HepG2 (cell line): Measurements from ENCODE around the gene TAS1R3. TPM values are rescaled to one million over a fixed set of nuclear protein-coding genes. Genes with fewer than 3 reads are reported as not detected.

Source experiments
- ARHGAP35 ChIP-seq: sonication (generic); formaldehyde crosslinking; IDR thresholded peaks from 2 replicates; pipeline ENCODE4 v1.9.0; 2022; ENCODE audit warnings: mild to moderate bottlenecking, inconsistent platforms, moderate library complexity, missing genetic modification reagents, borderline replicate concordance
- ETV5 ChIP-seq: IDR thresholded peaks from 2 replicates; pipeline ENCODE4 v1.6.1; 2018; ENCODE audit warnings: missing biosample characterization, missing genetic modification reagents, inconsistent platforms, borderline replicate concordance
- JARID2 ChIP-seq: sonication (generic); formaldehyde crosslinking; IDR thresholded peaks from 2 replicates; pipeline ENCODE4 v1.8.1; 2023; ENCODE audit warnings: missing genetic modification reagents, inconsistent platforms; ENCODE audit not compliant: insufficient replicate concordance
- KLF16 ChIP-seq, 2 experiments: sonication (generic) in 1 of 2; formaldehyde crosslinking in 1 of 2; IDR thresholded peaks; 2 replicates each; pipeline versions ENCODE4 v1.6.1 to v1.8.0; 2016 to 2023; ENCODE audit warnings: missing genetic modification reagents in 2 of 2, missing compliant biosample characterization in 1 of 2
- NKX3-1 ChIP-seq: sonication (generic); formaldehyde crosslinking; IDR thresholded peaks from 2 replicates; pipeline ENCODE4 v1.5.0; 2020; ENCODE audit warnings: missing genetic modification reagents
- POGZ ChIP-seq: sonication (generic); formaldehyde crosslinking; IDR thresholded peaks from 2 replicates; pipeline ENCODE4 v1.4.0; 2020; ENCODE audit warnings: mild to moderate bottlenecking, missing genetic modification reagents
- REXO4 ChIP-seq: sonication (generic); formaldehyde crosslinking; IDR thresholded peaks from 2 replicates; pipeline ENCODE4 v1.8.0; 2022; ENCODE audit warnings: missing genetic modification reagents, mild to moderate bottlenecking, borderline replicate concordance
- SNRNP70 ChIP-seq: fragments of 200-400 bp; formaldehyde crosslinking; IDR thresholded peaks from 2 replicates; pipeline ENCODE4 v1.6.1; 2017; ENCODE audit warnings: mild to moderate bottlenecking, low read depth, low read length, moderate library complexity
- TAF15 ChIP-seq: fragments of 200-400 bp; formaldehyde crosslinking; IDR thresholded peaks from one replicate; pipeline ENCODE4 v1.6.1; 2018; ENCODE audit warnings: mild to moderate bottlenecking, low read depth, low read length; ENCODE audit not compliant: poor library complexity, severe bottlenecking
- ZNF777 ChIP-seq: sonication (generic); formaldehyde crosslinking; IDR thresholded peaks from 2 replicates; pipeline ENCODE4 v1.4.0; 2020; ENCODE audit warnings: missing genetic modification reagents
- polyA plus RNA-seq, 8 experiments: library from polyadenylated mRNA; depleted of rRNA in 3 of 8; stranded (reverse) in 7 of 8; unstranded in 1 of 8; fragments of >200 nt; fragmentation: Illumina TruSeq in 4 of 8; extraction: Trizol in 4 of 8; gene quantifications; 2 replicates each; pipeline versions ENCODE4 v1.2.1 to v1.2.3, GENCODE V29; 2011 to 2016; ENCODE audit warnings: low read depth in 4 of 8, missing spikeins in 1 of 8, mixed read lengths in 1 of 8; ENCODE audit not compliant: insufficient read depth in 1 of 8
- total RNA-seq, 5 experiments: library from RNA; depleted of rRNA; stranded (reverse); fragments of >200 nt; fragmentation: Illumina TruSeq; extraction: Trizol; gene quantifications; 2 replicates each; pipeline ENCODE4 v1.2.3, GENCODE V29; 2016; ENCODE audit warnings: low read depth in 1 of 5
- TF ChIP-seq, protein P1 (sequence below): sonication (generic); formaldehyde crosslinking; IDR thresholded peaks from 2 replicates; pipeline ENCODE4 v1.4.0; 2020; ENCODE audit warnings: low read depth, mild to moderate bottlenecking, missing genetic modification reagents
- TF ChIP-seq, protein P2 (sequence below): sonication (generic); formaldehyde crosslinking; IDR thresholded peaks from 2 replicates; pipeline ENCODE4 v1.4.0; 2020; ENCODE audit warnings: missing genetic modification reagents
- TF ChIP-seq, protein P3 (sequence below): sonication (generic); formaldehyde crosslinking; IDR thresholded peaks from 2 replicates; pipeline ENCODE4 v1.4.0; 2020; ENCODE audit warnings: missing genetic modification reagents, borderline replicate concordance
- TF ChIP-seq, protein P4 (sequence below): sonication (generic); formaldehyde crosslinking; IDR thresholded peaks from 2 replicates; pipeline ENCODE4 v1.5.0; 2020; ENCODE audit warnings: mild to moderate bottlenecking, missing genetic modification reagents
- TF ChIP-seq, protein P5 (sequence below): sonication (generic); formaldehyde crosslinking; IDR thresholded peaks from 2 replicates; pipeline ENCODE4 v1.8.1; 2022; ENCODE audit warnings: low read depth, mild to moderate bottlenecking, missing genetic modification reagents
- TF ChIP-seq, protein P6 (sequence below): sonication (generic); formaldehyde crosslinking; IDR thresholded peaks from 2 replicates; pipeline ENCODE4 v1.4.0; 2020; ENCODE audit warnings: missing genetic modification reagents; ENCODE audit errors: not compliant biosample characterization

TAS1R3 gene
- total and polyA plus RNA-seq, 2 of the 13 experiments (the other 11 are each of a cell fraction or from before 2014, with no cell fraction given) = 0.13 to 0.15 TPM

DNA sequence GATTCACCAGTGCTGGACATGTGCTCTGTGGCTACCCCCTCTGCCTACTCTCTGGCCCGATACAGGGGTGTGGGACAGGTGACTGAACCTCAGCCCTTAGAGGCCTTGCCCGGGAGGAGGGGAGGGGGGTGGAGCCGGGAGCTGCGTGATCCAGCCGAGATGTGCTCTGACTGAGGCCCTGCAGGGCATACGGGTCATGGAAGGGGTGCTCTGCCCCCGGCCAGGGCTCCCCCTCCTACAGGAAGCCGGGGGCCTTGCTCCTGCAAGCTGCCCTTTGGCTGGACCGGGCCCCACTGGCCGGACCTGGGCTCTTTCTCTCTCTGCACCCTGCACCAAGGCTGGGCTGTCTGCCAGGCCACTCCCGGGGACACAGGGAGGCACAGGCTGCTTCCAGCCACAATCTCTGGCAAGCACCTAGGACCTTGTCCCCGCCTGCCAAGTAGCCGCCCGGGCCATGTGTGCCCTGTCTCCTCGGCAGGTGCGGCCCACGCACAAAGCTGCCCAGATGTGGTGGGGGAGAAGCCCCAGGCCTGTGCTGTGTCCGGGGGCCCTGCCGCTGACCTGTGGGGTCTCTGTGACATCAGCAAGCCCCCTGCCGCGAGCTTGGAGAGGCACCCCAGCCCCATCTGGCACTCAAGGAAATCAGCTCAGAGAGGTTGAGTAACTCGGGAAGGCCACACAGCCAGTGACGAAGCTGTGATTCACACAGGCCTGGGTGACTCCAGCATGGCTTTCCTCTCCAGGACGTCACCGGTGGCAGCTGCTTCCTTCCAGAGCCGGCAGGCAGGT lies 49.4 kb upstream of the TAS1R3 start (continued):
- TF ChIP-seq, protein P1, sequence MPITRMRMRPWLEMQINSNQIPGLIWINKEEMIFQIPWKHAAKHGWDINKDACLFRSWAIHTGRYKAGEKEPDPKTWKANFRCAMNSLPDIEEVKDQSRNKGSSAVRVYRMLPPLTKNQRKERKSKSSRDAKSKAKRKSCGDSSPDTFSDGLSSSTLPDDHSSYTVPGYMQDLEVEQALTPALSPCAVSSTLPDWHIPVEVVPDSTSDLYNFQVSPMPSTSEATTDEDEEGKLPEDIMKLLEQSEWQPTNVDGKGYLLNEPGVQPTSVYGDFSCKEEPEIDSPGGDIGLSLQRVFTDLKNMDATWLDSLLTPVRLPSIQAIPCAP (CRISPR knock-in tag) = no peak
- TF ChIP-seq ZNF777 (no peak), NKX3-1 (CRISPR knock-in tag) (no peak), SNRNP70 (no peak), JARID2 (CRISPR knock-in tag) (no peak), TAF15 (peak; percentile 39), POGZ (CRISPR knock-in tag) (no peak), ETV5 (peak; percentile 83; the same call in 1 of the 2 replicates), ARHGAP35 (CRISPR knock-in tag) (no peak), REXO4 (CRISPR knock-in tag) (no peak), KLF16 (CRISPR knock-in tag; IDR thresholded peaks at IDR 0.05) (peak in 1 of 2 experiments; percentile 52; a peak in 1 of 4 replicates)
- TF ChIP-seq, protein P2, sequence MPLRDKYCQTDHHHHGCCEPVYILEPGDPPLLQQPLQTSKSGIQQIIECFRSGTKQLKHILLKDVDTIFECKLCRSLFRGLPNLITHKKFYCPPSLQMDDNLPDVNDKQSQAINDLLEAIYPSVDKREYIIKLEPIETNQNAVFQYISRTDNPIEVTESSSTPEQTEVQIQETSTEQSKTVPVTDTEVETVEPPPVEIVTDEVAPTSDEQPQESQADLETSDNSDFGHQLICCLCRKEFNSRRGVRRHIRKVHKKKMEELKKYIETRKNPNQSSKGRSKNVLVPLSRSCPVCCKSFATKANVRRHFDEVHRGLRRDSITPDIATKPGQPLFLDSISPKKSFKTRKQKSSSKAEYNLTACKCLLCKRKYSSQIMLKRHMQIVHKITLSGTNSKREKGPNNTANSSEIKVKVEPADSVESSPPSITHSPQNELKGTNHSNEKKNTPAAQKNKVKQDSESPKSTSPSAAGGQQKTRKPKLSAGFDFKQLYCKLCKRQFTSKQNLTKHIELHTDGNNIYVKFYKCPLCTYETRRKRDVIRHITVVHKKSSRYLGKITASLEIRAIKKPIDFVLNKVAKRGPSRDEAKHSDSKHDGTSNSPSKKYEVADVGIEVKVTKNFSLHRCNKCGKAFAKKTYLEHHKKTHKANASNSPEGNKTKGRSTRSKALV (CRISPR knock-in tag) = no peak
- TF ChIP-seq, protein P3, sequence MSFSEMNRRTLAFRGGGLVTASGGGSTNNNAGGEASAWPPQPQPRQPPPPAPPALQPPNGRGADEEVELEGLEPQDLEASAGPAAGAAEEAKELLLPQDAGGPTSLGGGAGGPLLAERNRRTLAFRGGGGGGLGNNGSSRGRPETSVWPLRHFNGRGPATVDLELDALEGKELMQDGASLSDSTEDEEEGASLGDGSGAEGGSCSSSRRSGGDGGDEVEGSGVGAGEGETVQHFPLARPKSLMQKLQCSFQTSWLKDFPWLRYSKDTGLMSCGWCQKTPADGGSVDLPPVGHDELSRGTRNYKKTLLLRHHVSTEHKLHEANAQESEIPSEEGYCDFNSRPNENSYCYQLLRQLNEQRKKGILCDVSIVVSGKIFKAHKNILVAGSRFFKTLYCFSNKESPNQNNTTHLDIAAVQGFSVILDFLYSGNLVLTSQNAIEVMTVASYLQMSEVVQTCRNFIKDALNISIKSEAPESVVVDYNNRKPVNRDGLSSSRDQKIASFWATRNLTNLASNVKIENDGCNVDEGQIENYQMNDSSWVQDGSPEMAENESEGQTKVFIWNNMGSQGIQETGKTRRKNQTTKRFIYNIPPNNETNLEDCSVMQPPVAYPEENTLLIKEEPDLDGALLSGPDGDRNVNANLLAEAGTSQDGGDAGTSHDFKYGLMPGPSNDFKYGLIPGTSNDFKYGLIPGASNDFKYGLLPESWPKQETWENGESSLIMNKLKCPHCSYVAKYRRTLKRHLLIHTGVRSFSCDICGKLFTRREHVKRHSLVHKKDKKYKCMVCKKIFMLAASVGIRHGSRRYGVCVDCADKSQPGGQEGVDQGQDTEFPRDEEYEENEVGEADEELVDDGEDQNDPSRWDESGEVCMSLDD (CRISPR knock-in tag) = peak; percentile 90
- TF ChIP-seq, protein P4, sequence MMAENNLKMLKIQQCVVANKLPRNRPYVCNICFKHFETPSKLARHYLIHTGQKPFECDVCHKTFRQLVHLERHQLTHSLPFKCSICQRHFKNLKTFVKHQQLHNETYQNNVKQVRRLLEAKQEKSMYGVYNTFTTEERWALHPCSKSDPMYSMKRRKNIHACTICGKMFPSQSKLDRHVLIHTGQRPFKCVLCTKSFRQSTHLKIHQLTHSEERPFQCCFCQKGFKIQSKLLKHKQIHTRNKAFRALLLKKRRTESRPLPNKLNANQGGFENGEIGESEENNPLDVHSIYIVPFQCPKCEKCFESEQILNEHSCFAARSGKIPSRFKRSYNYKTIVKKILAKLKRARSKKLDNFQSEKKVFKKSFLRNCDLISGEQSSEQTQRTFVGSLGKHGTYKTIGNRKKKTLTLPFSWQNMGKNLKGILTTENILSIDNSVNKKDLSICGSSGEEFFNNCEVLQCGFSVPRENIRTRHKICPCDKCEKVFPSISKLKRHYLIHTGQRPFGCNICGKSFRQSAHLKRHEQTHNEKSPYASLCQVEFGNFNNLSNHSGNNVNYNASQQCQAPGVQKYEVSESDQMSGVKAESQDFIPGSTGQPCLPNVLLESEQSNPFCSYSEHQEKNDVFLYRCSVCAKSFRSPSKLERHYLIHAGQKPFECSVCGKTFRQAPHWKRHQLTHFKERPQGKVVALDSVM (CRISPR knock-in tag) = peak; percentile 64; the same call in 1 of the 2 replicates
- TF ChIP-seq, protein P5, sequence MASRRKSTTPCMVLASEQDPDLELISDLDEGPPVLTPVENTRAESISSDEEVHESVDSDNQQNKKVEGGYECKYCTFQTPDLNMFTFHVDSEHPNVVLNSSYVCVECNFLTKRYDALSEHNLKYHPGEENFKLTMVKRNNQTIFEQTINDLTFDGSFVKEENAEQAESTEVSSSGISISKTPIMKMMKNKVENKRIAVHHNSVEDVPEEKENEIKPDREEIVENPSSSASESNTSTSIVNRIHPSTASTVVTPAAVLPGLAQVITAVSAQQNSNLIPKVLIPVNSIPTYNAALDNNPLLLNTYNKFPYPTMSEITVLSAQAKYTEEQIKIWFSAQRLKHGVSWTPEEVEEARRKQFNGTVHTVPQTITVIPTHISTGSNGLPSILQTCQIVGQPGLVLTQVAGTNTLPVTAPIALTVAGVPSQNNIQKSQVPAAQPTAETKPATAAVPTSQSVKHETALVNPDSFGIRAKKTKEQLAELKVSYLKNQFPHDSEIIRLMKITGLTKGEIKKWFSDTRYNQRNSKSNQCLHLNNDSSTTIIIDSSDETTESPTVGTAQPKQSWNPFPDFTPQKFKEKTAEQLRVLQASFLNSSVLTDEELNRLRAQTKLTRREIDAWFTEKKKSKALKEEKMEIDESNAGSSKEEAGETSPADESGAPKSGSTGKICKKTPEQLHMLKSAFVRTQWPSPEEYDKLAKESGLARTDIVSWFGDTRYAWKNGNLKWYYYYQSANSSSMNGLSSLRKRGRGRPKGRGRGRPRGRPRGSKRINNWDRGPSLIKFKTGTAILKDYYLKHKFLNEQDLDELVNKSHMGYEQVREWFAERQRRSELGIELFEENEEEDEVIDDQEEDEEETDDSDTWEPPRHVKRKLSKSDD = no peak
- TF ChIP-seq, protein P6, sequence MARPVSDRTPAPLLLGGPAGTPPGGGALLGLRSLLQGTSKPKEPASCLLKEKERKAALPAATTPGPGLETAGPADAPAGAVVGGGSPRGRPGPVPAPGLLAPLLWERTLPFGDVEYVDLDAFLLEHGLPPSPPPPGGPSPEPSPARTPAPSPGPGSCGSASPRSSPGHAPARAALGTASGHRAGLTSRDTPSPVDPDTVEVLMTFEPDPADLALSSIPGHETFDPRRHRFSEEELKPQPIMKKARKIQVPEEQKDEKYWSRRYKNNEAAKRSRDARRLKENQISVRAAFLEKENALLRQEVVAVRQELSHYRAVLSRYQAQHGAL (CRISPR knock-in tag) = no peak
